ENCODE measurements around the gene RPUSD1.

RPUSD1 gene

GRCh38 chr16:819336-820043 is 31.3 kb upstream of the RPUSD1 start:
- no peak for DNase-seq (ENCODE audit: low spot score)

- DNase-seq (ENCODE audit: low spot score) = no peak
Measured at GRCh38 chr16:818592-818991, 30.4 kb upstream of the RPUSD1 start.

GRCh38 chr16:818132-818531 is 30.0 kb upstream of the RPUSD1 start:
- no peak for DNase-seq (ENCODE audit: low spot score)

- no peak for DNase-seq (ENCODE audit: low spot score)
Measured at GRCh38 chr16:817001-817906, 29.1 kb upstream of the RPUSD1 start.

GRCh38 chr16:815861-816260 is 27.7 kb upstream of the RPUSD1 start:
- no peak for DNase-seq (ENCODE audit: low spot score)

GRCh38 chr16:814974-815373 is 26.8 kb upstream of the RPUSD1 start:
- DNase-seq (ENCODE audit: low spot score) = no peak

- DNase-seq (ENCODE audit: low spot score) = no peak
Measured at GRCh38 chr16:813916-814412, 25.8 kb upstream of the RPUSD1 start.

GRCh38 chr16:813204-813915 is 25.2 kb upstream of the RPUSD1 start:
- peak; percentile 35 for DNase-seq (ENCODE audit: low spot score)

GRCh38 chr16:808085-808386 is 19.9 kb upstream of the RPUSD1 start:
- DNase-seq (ENCODE audit: low spot score) = no peak

GRCh38 chr16:807347-808084 is 19.3 kb upstream of the RPUSD1 start:
- DNase-seq (ENCODE audit: low spot score) = peak; percentile 87

- DNase-seq (ENCODE audit: low spot score) = no peak
Measured at GRCh38 chr16:805474-805873, 17.3 kb upstream of the RPUSD1 start.

GRCh38 chr16:804193-805048 is 16.2 kb upstream of the RPUSD1 start:
- no peak for DNase-seq (ENCODE audit: low spot score)

GRCh38 chr16:803754-804080 is 15.5 kb upstream of the RPUSD1 start:
- DNase-seq (ENCODE audit: low spot score) = no peak

- DNase-seq (ENCODE audit: low spot score) = no peak
Measured at GRCh38 chr16:802914-803753, 15.0 kb upstream of the RPUSD1 start.

- DNase-seq (ENCODE audit: low spot score) = no peak
Measured at GRCh38 chr16:802461-802860, 14.3 kb upstream of the RPUSD1 start.

- DNase-seq (ENCODE audit: low spot score) = no peak
Measured at GRCh38 chr16:801584-802363, 13.6 kb upstream of the RPUSD1 start.

GRCh38 chr16:800834-801511 is 12.8 kb upstream of the RPUSD1 start:
- no peak for DNase-seq (ENCODE audit: low spot score)

- no peak for DNase-seq (ENCODE audit: low spot score)
Measured at GRCh38 chr16:799948-800833, 12.0 kb upstream of the RPUSD1 start, which contains the start of gene GNG13. Gene GNG13, minus strand, starts transcription at chr16:800734. Its CDS starts 1,657 bp downstream, at chr16:799077.

Data from putamen (tissue), 1 donor.